NCI-H446 treated with DMSO at 0.1 percent for 48 hours (cell line): Measurements from ENCODE around the gene ZMIZ2.
A peak's percentile ranks its signal among the peaks of the same experiment; 100 is the strongest.
"Not testable (repeated sequence)": the region's sequence is repeated elsewhere in the genome, so short reads cannot be mapped to it uniquely, and the experiment has no call there.

Source experiments
- DNase-seq: peaks from one replicate; lab custom pipeline; 2025; lab: John Stamatoyannopoulos, UW

The ZMIZ2 gene

GRCh38 chr7:44748045-44748947 lies at the start of gene ZMIZ2:
ZMIZ2 (plus strand) TSS chr7:44748847; CDS start chr7:44756250, 7,403 bp downstream.
- DNase-seq = peak; percentile 85

GRCh38 chr7:44699598-44699997 lies 49.0 kb upstream of the ZMIZ2 start:
- DNase-seq = not testable (repeated sequence)

GRCh38 chr7:44700322-44700721 lies 48.3 kb upstream of the ZMIZ2 start:
- no peak for DNase-seq

GRCh38 chr7:44703391-44703790 lies 45.3 kb upstream of the ZMIZ2 start:
- not testable (repeated sequence) for DNase-seq

- DNase-seq = no peak
Measured at GRCh38 chr7:44703921-44704320, 44.7 kb upstream of the ZMIZ2 start.

- no peak for DNase-seq
Measured at GRCh38 chr7:44705434-44705833, 43.2 kb upstream of the ZMIZ2 start.

- DNase-seq = no peak
Measured at GRCh38 chr7:44706788-44707557, 41.7 kb upstream of the ZMIZ2 start.

- DNase-seq = no peak
Measured at GRCh38 chr7:44707558-44708230, 41.0 kb upstream of the ZMIZ2 start.

- DNase-seq = no peak
Measured at GRCh38 chr7:44709011-44709915, 39.4 kb upstream of the ZMIZ2 start.

GRCh38 chr7:44709945-44710596 lies 38.6 kb upstream of the ZMIZ2 start:
- no peak for DNase-seq

GRCh38 chr7:44711528-44711927 lies 37.1 kb upstream of the ZMIZ2 start:
- no peak for DNase-seq

GRCh38 chr7:44712012-44712411 lies 36.6 kb upstream of the ZMIZ2 start:
- no peak for DNase-seq

GRCh38 chr7:44713141-44713540 lies 35.5 kb upstream of the ZMIZ2 start:
- no peak for DNase-seq

- no peak for DNase-seq
Measured at GRCh38 chr7:44713680-44714335, 34.8 kb upstream of the ZMIZ2 start.

GRCh38 chr7:44716205-44716604 lies 32.4 kb upstream of the ZMIZ2 start:
- no peak for DNase-seq

- no peak for DNase-seq
Measured at GRCh38 chr7:44720301-44720700, 28.3 kb upstream of the ZMIZ2 start.

- DNase-seq = no peak
Measured at GRCh38 chr7:44724276-44724675, 24.4 kb upstream of the ZMIZ2 start.

GRCh38 chr7:44726250-44726649 lies 22.4 kb upstream of the ZMIZ2 start:
- DNase-seq = not testable (repeated sequence)

- DNase-seq = no peak
Measured at GRCh38 chr7:44727158-44727936, 21.3 kb upstream of the ZMIZ2 start.

GRCh38 chr7:44727937-44728262 lies 20.7 kb upstream of the ZMIZ2 start:
- DNase-seq = no peak
